IMR-90 (cell line): Measurements from ENCODE around the gene DMRT1. TPM values are rescaled to one million over a fixed set of nuclear protein-coding genes. Genes with fewer than 3 reads are reported as not detected.

ENCODE experiments used
- ATAC-seq: fragments of 200-7000 bp; cut with Tn5 transposase; 2 replicates; pipeline ENCODE4 v1.9.1; 2020; ENCODE audit warnings: low read depth, mild to moderate bottlenecking, moderate library complexity
- BruUV-seq: library from RNA; stranded (reverse); fragments of 400-500 nt; replicated peaks from 2 replicates; lab custom pipeline; 2021; lab: Mats Ljungman, UMichigan
- CTCF ChIA-PET: fragments of 300-600 bp; formaldehyde crosslinking; extraction: SDS; loops from one replicate; lab custom pipeline; 2021; ENCODE audit warnings: antibody characterized with exemption; lab: Yijun Ruan, JAX
- POLR2A ChIA-PET: fragments of 300-600 bp; sonication (Branson Sonifier 250); formaldehyde crosslinking; loops from one replicate; lab custom pipeline; 2022; ENCODE audit warnings: antibody characterized with exemption; ENCODE audit not compliant: unreplicated experiment; lab: Charles Lee
- DNase-seq: peaks from one replicate; pipeline ENCODE4 v3.0.0; 2013
- H2AFZ ChIP-seq: replicated peaks from 2 replicates; pipeline ENCODE3; 2013; ENCODE audit warnings: low read length, mild to moderate bottlenecking; ENCODE audit not compliant: poor library complexity
- H2AK5ac ChIP-seq: 2 replicates; pipeline ENCODE4 v1.6.1; 2013; ENCODE audit warnings: low read depth, low read length, inconsistent platforms
- H2AK9ac ChIP-seq: replicated peaks from 2 replicates; pipeline ENCODE3; 2013; ENCODE audit warnings: mild to moderate bottlenecking, low read depth, low read length, moderate library complexity; ENCODE audit not compliant: poor library complexity
- H2BK120ac ChIP-seq: 2 replicates; pipeline ENCODE4 v1.6.1; 2013; ENCODE audit warnings: low read depth, low read length, inconsistent platforms
- H2BK15ac ChIP-seq: 3 replicates; pipeline ENCODE4 v1.6.1; 2013; ENCODE audit warnings: low read depth, low read length, inconsistent platforms
- H2BK20ac ChIP-seq: 2 replicates; pipeline ENCODE4 v1.6.1; 2013; ENCODE audit warnings: low read depth, mild to moderate bottlenecking, inconsistent platforms, low read length, moderate library complexity
- H2BK5ac ChIP-seq: 2 replicates; pipeline ENCODE4 v1.6.1; 2013; ENCODE audit warnings: mild to moderate bottlenecking, low read depth, low read length, inconsistent platforms; ENCODE audit not compliant: poor library complexity, severe bottlenecking
- H3K14ac ChIP-seq: replicated peaks from 2 replicates; pipeline ENCODE4 v1.6.1; 2013; ENCODE audit warnings: low read depth, low read length, inconsistent platforms
- H3K18ac ChIP-seq: 2 replicates; pipeline ENCODE4 v1.6.1; 2013; ENCODE audit warnings: low read depth, low read length, control low read depth
- H3K23ac ChIP-seq: 2 replicates; pipeline ENCODE4 v1.6.1; 2013; ENCODE audit warnings: low read depth, low read length, inconsistent platforms
- H3K27ac ChIP-seq: 2 replicates; pipeline ENCODE4 v1.5.1; 2013; ENCODE audit warnings: mild to moderate bottlenecking, control low read depth, low read length; ENCODE audit not compliant: insufficient read depth
- H3K27me3 ChIP-seq: 2 replicates; pipeline ENCODE4 v1.6.1; 2013; ENCODE audit warnings: low read length; ENCODE audit not compliant: control insufficient read depth, insufficient read depth
- H3K36me3 ChIP-seq: 2 replicates; pipeline ENCODE4 v1.6.1; 2013; ENCODE audit warnings: low read length, mixed read lengths; ENCODE audit not compliant: control insufficient read depth, insufficient read depth
- H3K4ac ChIP-seq: 2 replicates; pipeline ENCODE4 v1.6.1; 2013; ENCODE audit warnings: low read depth, low read length, inconsistent platforms
- H3K4me1 ChIP-seq: 2 replicates; pipeline ENCODE4 v1.6.1; 2013; ENCODE audit warnings: low read length, mixed read lengths; ENCODE audit not compliant: control insufficient read depth, insufficient read depth
- H3K4me2 ChIP-seq: 2 replicates; pipeline ENCODE4 v1.6.1; 2013; ENCODE audit warnings: low read depth, mild to moderate bottlenecking, control low read depth, low read length, moderate library complexity
- H3K4me3 ChIP-seq: 2 replicates; pipeline ENCODE4 v1.5.1; 2013; ENCODE audit warnings: low read depth, mild to moderate bottlenecking, control low read depth, low read length, moderate library complexity; ENCODE audit not compliant: insufficient read depth
- H3K56ac ChIP-seq: 2 replicates; pipeline ENCODE4 v1.6.1; 2013; ENCODE audit warnings: low read length, inconsistent platforms; ENCODE audit not compliant: insufficient read depth; ENCODE audit errors: extremely low read depth
- H3K79me1 ChIP-seq, 2 experiments: 2 replicates each; pipeline ENCODE4 v1.6.1; 2013; ENCODE audit warnings: low read length in 2 of 2, inconsistent platforms in 1 of 2, low read depth in 1 of 2
- H3K9ac ChIP-seq: 2 replicates; pipeline ENCODE4 v1.6.1; 2013; ENCODE audit warnings: low read depth, low read length, control low read depth
- H3K9me1 ChIP-seq: 2 replicates; pipeline ENCODE4 v1.6.1; 2013; ENCODE audit warnings: low read length, inconsistent platforms; ENCODE audit not compliant: insufficient read depth
- H3K9me3 ChIP-seq: 2 replicates; pipeline ENCODE4 v1.6.1; 2013; ENCODE audit warnings: low read length; ENCODE audit not compliant: control insufficient read depth, insufficient read depth
- H4K20me1 ChIP-seq: 2 replicates; pipeline ENCODE4 v1.6.1; 2013; ENCODE audit warnings: low read length, inconsistent platforms; ENCODE audit not compliant: insufficient read depth
- H4K5ac ChIP-seq: 2 replicates; pipeline ENCODE4 v1.6.1; 2013; ENCODE audit warnings: mild to moderate bottlenecking, low read depth, low read length, control low read depth
- H4K8ac ChIP-seq, 2 experiments: 2 replicates each; pipeline ENCODE4 v1.6.1; 2013; ENCODE audit warnings: low read depth in 2 of 2, low read length in 2 of 2, control low read depth in 1 of 2, inconsistent platforms in 1 of 2
- H4K91ac ChIP-seq: 2 replicates; pipeline ENCODE4 v1.6.1; 2013; ENCODE audit warnings: low read depth, low read length, inconsistent platforms; ENCODE audit not compliant: insufficient read depth
- RFX5 ChIP-seq: IDR thresholded peaks from 2 replicates; pipeline ENCODE4 v1.8.0; 2012; ENCODE audit warnings: low read depth, mild to moderate bottlenecking, low read length, moderate library complexity
- USF2 ChIP-seq: fragments of 150-350 bp; IDR thresholded peaks from 2 replicates; pipeline ENCODE4 v1.6.1; 2017; ENCODE audit warnings: mild to moderate bottlenecking, antibody characterized with exemption, low read length, low read depth
- WGBS, 2 experiments: methylation state at CpG; one replicate each; pipeline versions ENCODE4 v1.1.5 to v1.1.7; 2013; ENCODE audit warnings: missing lambda C conversion rate in 2 of 2; ENCODE audit not compliant: insufficient read length in 1 of 2; ENCODE audit errors: extremely low coverage in 2 of 2; 5-methylcytosine and 5-hydroxymethylcytosine counted together
- dilution Hi-C: fragments of 300-500 bp; cut with HindIII; formaldehyde crosslinking; loops from one replicate; pipeline ENCODE4 v1.14.3; 2018; ENCODE audit warnings: low sequenced_read_pairs; ENCODE audit not compliant: unreplicated experiment
- in situ Hi-C: fragments of 300-500 bp; cut with MboI; formaldehyde crosslinking; loops from 3 replicates; pipeline ENCODE4 v1.14.3; 2019; ENCODE audit warnings: low sequenced_read_pairs, inconsistent platforms, mixed read lengths
- intact Hi-C: fragments of 100-400 bp; cut with micrococcal nuclease; formaldehyde crosslinking; loops from 2 replicates; pipeline ENCODE4 v1.10.0; 2022
- polyA plus RNA-seq, 3 experiments: library from polyadenylated mRNA; depleted of rRNA; stranded (reverse); fragments of >200 nt; gene quantifications; 2 replicates each; pipeline ENCODE4 v1.2.3, GENCODE V29; 2012; ENCODE audit warnings: low replicate concordance in 1 of 3
- total RNA-seq: library from RNA; depleted of rRNA; stranded (reverse); fragments of >200 nt; gene quantifications from 2 replicates; pipeline ENCODE4 v1.2.3, GENCODE V29; 2012

Gene DMRT1
- total and polyA plus RNA-seq, 2 of the 4 experiments (the other 2 are of a cell fraction), result not detected

- Histone ChIP-seq H4K91ac (no peak overlapping the region), H2BK20ac (no peak overlapping the region), H4K8ac (no peak overlapping the region), H3K14ac (no peak overlapping the region), H3K4me3 (no peak overlapping the region), H4K20me1 (no peaks in the 10 kb centered on the region), H2AFZ (no peak overlapping the region), H3K4ac (no peak overlapping the region), H3K36me3 (no peaks in the 10 kb centered on the region), H3K9me3 (peaks cover 6% of the 10 kb centered on the region; the same call in 1 of the 2 replicates), H4K5ac (no peak overlapping the region), H3K27me3 (peaks cover 30% of the 10 kb centered on the region), H2BK120ac (no peak overlapping the region), H3K4me1 (no peaks in the 10 kb centered on the region; the same call in 1 of the 2 replicates), H3K56ac (no peak overlapping the region), H3K9me1 (no peaks in the 10 kb centered on the region), H3K79me1 (no peaks in the 10 kb centered on the region), H3K27ac (no peak overlapping the region), H3K4me2 (no peak overlapping the region), H2AK9ac (no peak overlapping the region), H2BK15ac (no peak overlapping the region), H2AK5ac (no peak overlapping the region), H3K18ac (no peak overlapping the region), H3K9ac (no peak overlapping the region), H3K23ac (no peak overlapping the region), H2BK5ac (no peak overlapping the region)
- ATAC-seq (no peak), DNase-seq (no peak)
- intact Hi-C loops (no loop called here), in situ Hi-C loops (no loop called here), dilution Hi-C loops (no loop called here)
- WGBS, 2 experiments, result no CpG with 5 or more reads among the region's 4 CpGs
- TF ChIP-seq USF2 (no peak), RFX5 (no peak)
- no TSS peak for BruUV-seq
- POLR2A ChIA-PET, result no interaction called here
- CTCF ChIA-PET, result no interaction called here
Observed at GRCh38 chr9:965497-965896, 124.0 kb downstream of the DMRT1 start.
